Posterior cingulate gyrus (tissue), 11 donors: ENCODE measurements around the gene TRRAP.

Experiments
- DNase-seq, 10 donors: peaks; one replicate each; pipeline versions ENCODE4 v3.0.0 to v3.0.0-alpha.2; 2020 to 2021; ENCODE audit warnings: mixed read lengths in 3 of 10
- intact Hi-C: fragments of 100-400 bp; cut with DNase I; formaldehyde crosslinking; loops from one replicate; pipeline ENCODE4 v1.15.1; 2023

Gene TRRAP

DNA sequence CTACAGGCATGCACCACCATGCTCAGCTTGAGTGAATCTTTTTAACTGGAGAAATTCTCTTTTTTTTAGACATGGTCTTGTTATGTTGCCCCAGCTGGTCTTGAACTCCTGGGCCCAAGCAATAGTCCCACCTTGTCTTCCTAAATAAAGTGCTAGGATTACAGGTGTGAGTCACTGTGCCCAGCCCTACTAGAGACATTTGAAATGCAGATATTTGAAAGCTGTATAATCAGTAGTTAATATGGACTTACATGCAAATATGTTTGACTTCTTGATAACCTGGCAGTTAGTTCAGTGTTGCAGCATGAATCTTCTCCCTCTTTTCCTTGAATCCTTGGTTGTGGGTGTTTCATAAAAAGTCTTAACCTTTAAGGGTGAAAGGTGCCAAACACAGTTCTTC, 8.7 kb downstream of the TRRAP start:
- DNase-seq = no peak
- intact Hi-C loops = no loop called here

GRCh38 chr7:98892609-98893008, 14.3 kb downstream of the TRRAP start:
- no peak for DNase-seq
- intact Hi-C loops = no loop called here

DNA sequence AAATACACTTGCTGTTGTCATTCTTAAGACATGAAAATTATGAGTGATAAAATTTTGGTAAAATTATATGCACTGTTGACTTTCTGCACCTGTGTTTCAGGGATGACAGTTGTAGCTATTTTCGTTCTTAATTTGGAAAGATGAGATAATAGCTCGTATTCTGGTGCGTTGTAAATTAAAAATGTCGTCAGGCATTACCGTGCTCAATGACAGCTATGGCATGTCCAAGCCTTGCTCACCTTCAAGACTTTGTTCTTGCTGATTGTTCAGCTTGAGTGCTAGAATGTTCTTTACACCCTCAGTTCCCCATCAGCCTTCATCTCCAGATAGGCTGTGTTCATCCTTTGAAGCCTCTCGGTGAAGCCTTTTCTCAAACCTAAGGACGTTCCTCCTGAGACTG, 21.5 kb downstream of the TRRAP start:
- no peak for DNase-seq
- intact Hi-C loops = no loop called here

DNA sequence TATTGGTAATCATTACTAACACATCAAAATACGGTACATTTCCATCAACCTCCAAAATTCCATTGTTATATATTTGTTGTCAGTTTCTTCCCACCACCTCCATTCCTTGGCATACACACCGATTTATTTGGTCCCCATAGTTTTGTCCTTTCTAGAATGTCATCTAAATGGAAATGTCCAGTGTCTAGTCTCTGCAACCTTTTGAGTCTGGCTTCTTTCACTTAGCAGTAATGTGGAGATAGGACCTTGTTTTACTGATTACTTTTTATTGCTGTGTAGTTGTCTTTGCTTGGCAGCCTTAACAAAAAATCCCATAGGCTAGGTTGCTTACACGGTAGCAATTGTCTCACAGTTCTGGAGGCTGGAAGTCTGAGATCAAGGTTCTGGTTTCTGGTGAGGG, 22.5 kb downstream of the TRRAP start:
- intact Hi-C loops = no loop called here
- no peak for DNase-seq

DNA sequence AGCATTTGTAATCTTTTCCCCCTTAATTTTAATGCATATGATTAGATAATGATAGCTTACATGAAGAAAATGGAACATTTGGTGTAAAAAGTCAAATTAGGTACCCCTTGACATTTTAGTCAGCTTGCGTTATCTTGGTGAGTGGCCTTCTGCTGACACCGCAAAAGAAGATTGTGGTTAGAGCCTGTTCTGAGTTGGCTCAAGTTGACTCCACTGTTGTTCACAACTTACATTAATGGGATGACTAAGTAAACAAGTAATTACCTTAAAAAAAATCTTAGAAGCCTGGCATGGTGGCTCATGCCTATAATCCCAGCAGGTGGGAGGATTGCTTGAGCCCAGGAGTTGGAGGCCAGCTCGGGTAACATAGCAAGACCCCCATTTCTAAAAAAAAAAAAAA, 24.2 kb downstream of the TRRAP start:
- DNase-seq = no peak
- intact Hi-C loops = no loop called here

- intact Hi-C loops = no loop called here
These were observed 24.9 kb downstream of the TRRAP start for GRCh38 chr7:98903246-98903645.

DNA sequence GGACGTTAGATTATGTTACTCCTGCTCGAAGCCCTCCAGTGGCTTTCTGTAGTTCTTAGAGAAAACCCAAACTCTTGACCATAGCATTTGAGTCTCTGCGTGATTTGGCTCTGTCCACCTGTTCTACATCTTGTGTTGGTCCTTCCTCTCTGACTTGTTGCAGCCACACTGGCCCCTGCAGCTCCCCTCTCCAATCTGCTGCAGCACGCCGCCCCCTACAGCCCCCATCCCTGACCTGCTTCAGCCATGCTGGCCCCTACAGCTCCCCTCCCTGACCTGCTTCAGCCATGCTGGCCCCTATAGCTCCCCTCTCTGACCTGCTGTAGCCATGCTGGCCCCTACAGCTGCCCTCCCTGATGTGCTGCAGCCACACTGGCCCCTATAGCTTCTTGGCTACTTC, 29.2 kb downstream of the TRRAP start:
- intact Hi-C loops = no loop called here
- DNase-seq = no peak

More at GRCh38 chr7:98903246-98903645, 24.9 kb downstream of the TRRAP start:
- no peak for DNase-seq

DNA sequence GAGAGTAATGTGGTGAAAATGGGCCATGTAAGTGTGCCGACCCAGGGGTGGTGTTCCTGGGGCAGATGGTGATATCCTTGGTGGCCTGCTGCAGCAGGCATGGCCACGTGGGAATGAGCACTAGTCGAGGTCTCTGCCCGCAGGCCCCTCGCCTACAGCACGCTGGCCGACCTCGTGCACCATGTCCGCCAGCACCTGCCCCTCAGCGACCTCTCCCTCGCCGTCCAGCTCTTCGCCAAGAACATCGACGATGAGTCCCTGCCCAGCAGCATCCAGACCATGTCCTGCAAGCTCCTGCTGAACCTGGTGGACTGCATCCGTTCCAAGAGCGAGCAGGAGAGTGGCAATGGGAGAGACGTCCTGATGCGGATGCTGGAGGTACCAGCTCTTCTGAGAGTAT, 30.3 kb downstream of the TRRAP start:
- intact Hi-C loops = no loop called here
- DNase-seq = no peak

DNA sequence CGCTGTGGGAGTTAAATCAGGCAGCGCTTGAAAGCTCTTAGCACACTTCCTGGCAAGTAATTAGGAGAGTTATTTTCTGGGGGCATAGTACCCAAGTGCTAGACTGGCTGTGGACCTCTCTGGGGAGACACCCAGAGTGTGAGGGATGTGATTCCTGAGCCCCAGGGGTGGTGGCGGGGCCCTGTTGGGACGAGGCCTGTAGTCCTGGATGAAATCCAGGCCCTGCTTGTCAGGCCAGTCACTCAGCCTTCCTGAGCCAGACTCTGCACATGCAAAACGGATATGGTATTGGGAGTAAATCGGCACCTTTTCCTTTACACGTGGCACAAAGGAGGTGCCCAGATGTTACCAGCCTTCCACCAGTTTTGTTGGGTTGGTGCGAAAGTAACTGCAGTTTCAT, 31.2 kb downstream of the TRRAP start:
- intact Hi-C loops = no loop called here

GRCh38 chr7:98910427-98910826, 32.1 kb downstream of the TRRAP start:
- intact Hi-C loops = no loop called here
- DNase-seq = no peak

More for the DNA sequence above, 31.2 kb downstream of the TRRAP start:
- DNase-seq = no peak

DNA sequence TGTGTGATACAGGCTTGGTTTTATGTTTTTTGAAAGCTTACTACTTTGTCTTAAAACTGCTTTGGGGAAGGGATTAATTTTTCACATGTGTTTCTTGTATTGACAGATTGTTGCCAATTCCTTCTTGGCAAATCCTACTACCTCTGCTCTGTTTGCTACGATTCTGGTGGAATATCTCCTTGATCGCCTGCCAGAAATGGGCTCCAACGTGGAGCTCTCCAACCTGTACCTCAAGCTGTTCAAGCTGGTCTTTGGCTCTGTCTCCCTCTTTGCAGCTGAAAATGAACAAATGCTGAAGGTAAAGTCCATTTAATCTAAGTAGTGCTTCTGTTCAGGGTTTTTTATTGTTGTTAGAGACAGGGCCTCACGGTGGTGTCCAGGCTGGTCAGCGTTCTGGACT, 33.6 kb downstream of the TRRAP start:
- peak in 1 of 10 donors; percentile 31 for DNase-seq
- intact Hi-C loops = no loop called here

- DNase-seq = no peak
- intact Hi-C loops = no loop called here
These were observed 34.7 kb downstream of the TRRAP start for GRCh38 chr7:98913026-98913425.

DNA sequence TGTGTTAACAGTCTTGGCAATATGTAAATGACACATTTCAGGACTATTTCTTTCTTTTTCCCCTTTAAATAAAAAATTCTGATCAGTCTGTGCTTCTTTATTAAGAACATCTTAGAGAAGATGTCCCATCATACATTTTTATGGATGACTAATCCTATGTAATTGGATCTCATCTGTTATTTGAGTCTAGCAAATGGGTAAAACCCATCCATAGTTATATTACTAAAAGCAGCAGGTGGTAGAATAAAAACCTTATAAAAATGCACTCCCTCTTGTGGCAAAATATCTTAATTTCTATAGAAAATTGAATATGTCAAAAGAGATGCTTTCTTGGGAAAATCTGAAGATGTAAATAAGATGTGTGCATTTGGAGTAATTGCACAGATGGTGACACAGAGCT, 35.3 kb downstream of the TRRAP start:
- intact Hi-C loops = no loop called here

DNA sequence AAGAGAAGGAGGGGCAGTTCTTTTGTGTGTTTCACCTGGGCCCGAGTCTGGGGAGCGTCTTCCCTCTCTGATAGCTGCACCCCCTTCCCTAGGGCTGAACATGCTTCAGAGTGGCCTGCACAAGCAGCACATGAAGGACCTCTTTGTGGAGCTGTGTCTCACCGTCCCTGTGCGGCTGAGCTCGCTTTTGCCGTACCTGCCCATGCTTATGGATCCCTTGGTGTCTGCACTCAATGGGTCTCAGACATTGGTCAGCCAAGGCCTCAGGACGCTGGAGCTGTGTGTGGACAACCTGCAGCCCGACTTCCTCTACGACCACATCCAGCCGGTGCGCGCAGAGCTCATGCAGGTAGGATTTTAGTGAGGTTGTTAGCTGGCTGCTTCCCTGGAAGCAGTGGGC, 39.0 kb downstream of the TRRAP start:
- intact Hi-C loops = no loop called here
- no peak for DNase-seq

More for the DNA sequence above, 35.3 kb downstream of the TRRAP start:
- DNase-seq = no peak

- intact Hi-C loops = loop anchor here (10.0 kb wide), 2 partner anchors 113 to 393 kb away; no protein-coding TSS in a partner anchor
- peak in 1 of 10 donors; percentile 3 for DNase-seq
These were observed 43.5 kb downstream of the TRRAP start for GRCh38 chr7:98921608-98922372.

GRCh38 chr7:98922392-98923187, 44.3 kb downstream of the TRRAP start:
- peak in 4 of 10 donors; percentile 21 to 31 (median 26) for DNase-seq
- intact Hi-C loops = loop anchor here (10.0 kb wide), 2 partner anchors 112 to 392 kb away; no protein-coding TSS in a partner anchor

GRCh38 chr7:98923512-98923911, 45.2 kb downstream of the TRRAP start:
- intact Hi-C loops = loop anchor here (10.0 kb wide), 2 partner anchors 111 to 391 kb away; no protein-coding TSS in a partner anchor
- no peak for DNase-seq

DNA sequence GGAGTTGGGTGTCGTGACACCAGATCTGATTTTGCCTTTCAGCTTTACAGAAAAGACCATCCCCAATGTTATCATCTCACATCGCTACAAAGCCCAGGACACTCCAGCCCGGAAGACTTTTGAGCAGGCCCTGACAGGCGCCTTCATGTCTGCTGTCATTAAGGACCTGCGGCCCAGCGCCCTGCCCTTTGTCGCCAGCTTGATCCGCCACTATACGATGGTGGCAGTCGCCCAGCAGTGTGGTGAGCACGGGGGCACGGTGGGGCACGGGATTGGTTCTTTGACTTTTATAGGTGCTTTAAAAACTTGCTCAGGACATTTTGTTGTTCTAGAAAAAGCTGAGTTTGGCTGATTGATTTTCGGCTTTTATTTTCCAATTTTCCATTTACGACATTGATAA, 48.8 kb downstream of the TRRAP start:
- intact Hi-C loops = loop anchor here (10.0 kb wide), 2 partner anchors 108 to 388 kb away; no protein-coding TSS in a partner anchor
- no peak for DNase-seq

DNA sequence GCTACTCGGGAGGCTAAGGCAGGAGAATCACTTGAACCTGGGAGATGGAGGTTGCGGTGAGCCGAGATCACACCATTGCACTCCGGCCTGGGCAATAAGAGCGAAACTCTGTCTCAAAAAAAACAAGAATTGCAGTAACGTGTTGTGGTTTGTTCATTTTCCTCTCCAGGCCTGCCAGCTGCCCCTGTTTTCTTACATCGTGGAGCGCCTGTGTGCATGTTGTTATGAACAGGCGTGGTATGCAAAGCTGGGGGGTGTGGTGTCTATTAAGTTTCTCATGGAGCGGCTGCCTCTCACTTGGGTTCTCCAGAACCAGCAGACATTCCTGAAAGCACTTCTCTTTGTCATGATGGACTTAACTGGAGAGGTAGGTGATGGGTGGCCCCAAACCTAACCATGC, 52.1 kb downstream of the TRRAP start:
- no peak for DNase-seq
- intact Hi-C loops = no loop called here

- DNase-seq = no peak
- intact Hi-C loops = no loop called here
These were observed 52.6 kb downstream of the TRRAP start for GRCh38 chr7:98930921-98931320.

DNA sequence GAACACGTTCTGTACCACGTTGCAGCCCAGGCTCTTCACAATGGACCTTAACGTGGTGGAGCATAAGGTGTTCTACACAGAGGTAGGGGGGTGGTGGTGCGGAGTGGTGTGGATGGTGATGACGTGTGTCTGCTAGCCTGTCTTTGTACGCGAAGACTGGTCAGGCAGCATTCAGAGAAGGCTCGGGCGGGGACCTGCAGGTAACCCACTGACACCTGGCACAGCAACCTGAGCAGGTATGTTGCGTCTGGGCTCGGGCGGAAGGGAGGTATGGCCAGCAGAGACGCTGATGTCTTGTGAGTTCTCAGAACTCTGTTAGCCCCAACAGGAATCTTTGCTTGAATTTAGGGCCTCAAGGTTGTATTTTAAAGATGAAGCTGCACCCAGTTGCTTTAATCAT, 55.0 kb downstream of the TRRAP start:
- no peak for DNase-seq
- intact Hi-C loops = no loop called here

DNA sequence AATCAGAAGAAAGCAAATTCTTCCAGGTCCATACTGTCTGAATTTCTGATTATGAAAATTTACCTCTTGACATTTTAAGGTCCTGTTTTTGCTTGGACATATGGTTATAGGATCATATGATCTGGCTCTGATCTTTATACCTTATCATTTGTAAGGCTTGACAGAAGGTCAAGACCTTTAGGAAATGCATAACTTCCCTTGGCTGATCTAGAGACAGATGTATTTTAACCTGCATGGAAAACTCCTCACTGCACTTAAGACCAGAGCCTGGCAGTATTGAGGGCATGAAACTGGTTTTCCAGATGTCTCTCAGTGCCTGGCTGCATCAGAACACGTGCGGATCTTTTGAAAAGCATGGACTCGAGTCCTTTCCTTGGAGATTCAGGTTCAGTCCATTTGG, 55.9 kb downstream of the TRRAP start:
- intact Hi-C loops = no loop called here
- DNase-seq = no peak
